ENCODE results near the gene CLEC2A. TPM values are rescaled to one million over a fixed set of nuclear protein-coding genes. Genes with fewer than 3 reads are reported as not detected.

The CLEC2A gene
- total RNA-seq, 1 experiment from 2014 or later: 0.87 TPM

DNA sequence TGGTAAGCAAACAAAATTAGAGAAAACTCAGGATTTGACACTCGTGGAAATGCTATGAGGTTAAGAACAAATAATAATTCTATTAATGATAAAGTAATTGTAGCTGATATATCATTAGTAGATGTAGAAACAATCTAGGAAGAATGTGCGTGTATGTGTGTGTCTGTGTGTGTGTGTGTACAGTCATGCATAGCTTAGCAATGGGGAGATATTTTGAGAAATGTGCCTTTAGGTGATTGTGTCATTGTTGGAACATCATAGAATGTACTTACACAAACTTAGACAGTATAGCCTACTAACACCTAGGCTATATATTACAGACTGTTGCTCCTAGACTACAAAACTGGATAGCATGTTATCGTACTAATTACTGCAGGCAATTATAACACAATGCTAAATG lies 5.3 kb downstream of the CLEC2A start:
- Histone ChIP-seq H2BK12ac (ENCODE audit: insufficient read length, low read depth, low read length) (no peak overlapping the region), H3K18ac (ENCODE audit: insufficient read length, low read depth, low read length) (no peak overlapping the region), H3K79me1 (ENCODE audit: insufficient read depth, low read depth, low read length, poor library complexity, severe bottlenecking) (no peaks in the 10 kb centered on the region), H3K4ac (ENCODE audit: low read depth, low read length) (no peak overlapping the region), H2BK120ac (ENCODE audit: low read depth, low read length, poor library complexity, severe bottlenecking) (no peak overlapping the region), H3T11ph (ENCODE audit: low read length) (no peak overlapping the region), H3K4me1 (ENCODE audit: insufficient read depth, low read length) (no peaks in the 10 kb centered on the region), H3K79me2 (ENCODE audit: insufficient read depth, low read length) (no peaks in the 10 kb centered on the region), H2BK5ac (ENCODE audit: insufficient read length, low read length) (no peak overlapping the region), H3K27me3 (ENCODE audit: insufficient read depth, low read length) (no peaks in the 10 kb centered on the region), H2AK5ac (ENCODE audit: insufficient read length, low read length) (no peak overlapping the region), H2AFZ (ENCODE audit: low read length) (no peak overlapping the region), H4K91ac (ENCODE audit: insufficient read length, low read depth, low read length) (no peak overlapping the region), H3K27ac (ENCODE audit: insufficient read length, low read depth, low read length) (no peak overlapping the region), H4K5ac (ENCODE audit: insufficient read length, low read depth, low read length) (no peak overlapping the region), H4K20me1 (ENCODE audit: control insufficient read depth, insufficient read depth, insufficient read length) (no peaks in the 10 kb centered on the region), H3K56ac (ENCODE audit: insufficient read length, low read depth, low read length) (no peak overlapping the region), H3K4me2 (ENCODE audit: insufficient read depth, insufficient read length, low read length) (no peak overlapping the region), H3K9me3 (ENCODE audit: control insufficient read depth, low read depth, low read length) (no peaks in the 10 kb centered on the region), H4K8ac (replicated peaks; ENCODE audit: insufficient read length, low read depth, low read length) (no peak overlapping the region), H3K9ac (ENCODE audit: extremely low read depth, insufficient read length, low read length) (no peak overlapping the region), H3K14ac (ENCODE audit: insufficient read depth, low read length) (no peak overlapping the region), H2BK20ac (ENCODE audit: low read depth, low read length, poor library complexity, severe bottlenecking) (no peak overlapping the region), H2BK15ac (ENCODE audit: low read depth, low read length) (no peak overlapping the region), H3K23me2 (ENCODE audit: insufficient read length, low read depth, low read length, poor library complexity, severe bottlenecking) (no peaks in the 10 kb centered on the region), H3K23ac (ENCODE audit: insufficient read length, low read depth, low read length) (no peak overlapping the region)
- Mint-ChIP-seq H3K4me3 (no peak overlapping the region), H3K27me3 (ENCODE audit: low read depth) (no peaks in the 10 kb centered on the region), H3K27ac (no peak overlapping the region), H3K36me3 (ENCODE audit: insufficient read depth in 1 of 3, low read depth in 3 of 3) (no peaks in the 10 kb centered on the region), H3K4me1 (peaks cover 2 to 3% of the 10 kb centered on the region in 2 experiments; a peak in 3 of 4 replicates), H3K9me3 (peaks cover 0 to 3% of the 10 kb centered on the region in 2 experiments; a peak in 3 of 5 replicates)
- no peak for DNase-seq
- TF ChIP-seq, protein P1, sequence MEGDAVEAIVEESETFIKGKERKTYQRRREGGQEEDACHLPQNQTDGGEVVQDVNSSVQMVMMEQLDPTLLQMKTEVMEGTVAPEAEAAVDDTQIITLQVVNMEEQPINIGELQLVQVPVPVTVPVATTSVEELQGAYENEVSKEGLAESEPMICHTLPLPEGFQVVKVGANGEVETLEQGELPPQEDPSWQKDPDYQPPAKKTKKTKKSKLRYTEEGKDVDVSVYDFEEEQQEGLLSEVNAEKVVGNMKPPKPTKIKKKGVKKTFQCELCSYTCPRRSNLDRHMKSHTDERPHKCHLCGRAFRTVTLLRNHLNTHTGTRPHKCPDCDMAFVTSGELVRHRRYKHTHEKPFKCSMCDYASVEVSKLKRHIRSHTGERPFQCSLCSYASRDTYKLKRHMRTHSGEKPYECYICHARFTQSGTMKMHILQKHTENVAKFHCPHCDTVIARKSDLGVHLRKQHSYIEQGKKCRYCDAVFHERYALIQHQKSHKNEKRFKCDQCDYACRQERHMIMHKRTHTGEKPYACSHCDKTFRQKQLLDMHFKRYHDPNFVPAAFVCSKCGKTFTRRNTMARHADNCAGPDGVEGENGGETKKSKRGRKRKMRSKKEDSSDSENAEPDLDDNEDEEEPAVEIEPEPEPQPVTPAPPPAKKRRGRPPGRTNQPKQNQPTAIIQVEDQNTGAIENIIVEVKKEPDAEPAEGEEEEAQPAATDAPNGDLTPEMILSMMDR (conservative IDR thresholded peaks at IDR 0.05): no peak
- no CpG with 5 or more reads among the region's 3 CpGs for WGBS (ENCODE audit: extremely low coverage, insufficient read length, low lambda C conversion rate)

Measured in H9 (cell line).